ENCODE data around the gene IQCH. TPM values are rescaled to one million over a fixed set of nuclear protein-coding genes. Genes with fewer than 3 reads are reported as not detected.

The IQCH gene
- total and polyA plus RNA-seq, 4 donors, result 1.2 to 3.4 (median 2.0) TPM; not detected in 1

DNA sequence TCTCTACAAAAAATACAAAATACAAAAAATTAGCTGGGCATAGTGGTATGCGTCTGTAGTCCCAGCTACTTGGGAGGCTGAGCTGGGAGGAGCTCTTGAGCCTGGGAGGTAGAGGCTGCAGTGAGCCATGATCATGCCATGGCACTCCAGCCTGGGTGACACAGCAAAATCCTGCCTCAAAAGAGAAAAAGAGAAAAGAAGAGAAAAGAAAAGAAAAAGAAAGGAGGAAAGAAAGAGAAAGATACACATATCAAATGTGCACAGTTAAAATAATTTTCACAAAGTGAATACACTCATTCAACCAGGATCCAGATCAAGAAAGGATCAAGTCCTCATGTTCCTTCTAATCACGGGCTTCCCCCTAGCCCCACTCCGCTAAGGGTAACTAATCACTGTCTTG lies 260.5 kb downstream of the IQCH start:
- Histone ChIP-seq H3K9me3 (ENCODE audit: control insufficient read depth, low read length) (no peaks in the 10 kb centered on the region), H3K4me1 (ENCODE audit: control insufficient read depth in 1 of 2, insufficient read depth in 2 of 2, low read length in 2 of 2) (no peaks in the 10 kb centered on the region), H3K27me3 (ENCODE audit: control insufficient read depth in 1 of 2, insufficient read depth in 2 of 2, low read length in 1 of 2) (no peaks in the 10 kb centered on the region), H3K27ac (ENCODE audit: low read depth in 1 of 2, low read length in 2 of 2) (no peak overlapping the region), H3K36me3 (ENCODE audit: control insufficient read depth in 1 of 2, insufficient read depth in 2 of 2, low read length in 1 of 2) (peaks cover 3 to 5% of the 10 kb centered on the region in 2 donors), H3K4me3 (ENCODE audit: low read length in 2 of 2) (no peak overlapping the region)
- intact Hi-C loops (cut with DNase I), result no loop called here
- no peak for ATAC-seq (ENCODE audit: low FRiP score)
- no peak for DNase-seq
- 95 to 99% methylated on average over 3 of the region's 3 CpGs for WGBS, 2 donors

GRCh38 chr15:67515557-67515956 lies 261.0 kb downstream of the IQCH start:
- no peaks in the 10 kb centered on the region for H3K27me3 ChIP-seq (ENCODE audit: control insufficient read depth in 1 of 2, insufficient read depth in 2 of 2, low read length in 1 of 2)
- H3K36me3 ChIP-seq (ENCODE audit: control insufficient read depth in 1 of 2, insufficient read depth in 2 of 2, low read length in 1 of 2), result peaks cover 3 to 5% of the 10 kb centered on the region in 2 donors
- H3K4me3 ChIP-seq (ENCODE audit: low read length in 2 of 2), result no peak overlapping the region
- WGBS, 2 donors, result 98 to 100% methylated on average over 2 of the region's 2 CpGs
- DNase-seq (no peak), ATAC-seq (ENCODE audit: low FRiP score) (no peak)
- H3K27ac ChIP-seq (ENCODE audit: low read depth in 1 of 2, low read length in 2 of 2), result no peak overlapping the region
- no peaks in the 10 kb centered on the region for H3K9me3 ChIP-seq (ENCODE audit: control insufficient read depth, low read length)
- no peaks in the 10 kb centered on the region for H3K4me1 ChIP-seq (ENCODE audit: control insufficient read depth in 1 of 2, insufficient read depth in 2 of 2, low read length in 2 of 2)
- intact Hi-C loops (cut with DNase I), result no loop called here

GRCh38 chr15:67520321-67521028 lies 265.9 kb downstream of the IQCH start:
- Histone ChIP-seq H3K27me3 (ENCODE audit: control insufficient read depth in 1 of 2, insufficient read depth in 2 of 2, low read length in 1 of 2) (no peaks in the 10 kb centered on the region), H3K4me1 (ENCODE audit: control insufficient read depth in 1 of 2, insufficient read depth in 2 of 2, low read length in 2 of 2) (no peaks in the 10 kb centered on the region), H3K4me3 (ENCODE audit: low read length in 2 of 2) (peak overlapping the region; percentile 67 to 85), H3K36me3 (ENCODE audit: control insufficient read depth in 1 of 2, insufficient read depth in 2 of 2, low read length in 1 of 2) (no peaks in the 10 kb centered on the region), H3K27ac (ENCODE audit: low read depth in 1 of 2, low read length in 2 of 2) (peak overlapping the region in 1 of 2 donors; percentile 55), H3K9me3 (ENCODE audit: control insufficient read depth, low read length) (no peaks in the 10 kb centered on the region)
- intact Hi-C loops (cut with DNase I), result loop anchor here in 1 of 2 donors (10.0 kb wide), 1 partner anchor 314 kb away; no protein-coding TSS in a partner anchor
- WGBS, 2 donors, result 17 to 18% methylated on average over 24 of the region's 24 CpGs
- DNase-seq, result no peak
- ATAC-seq (ENCODE audit: low FRiP score), result no peak

DNA sequence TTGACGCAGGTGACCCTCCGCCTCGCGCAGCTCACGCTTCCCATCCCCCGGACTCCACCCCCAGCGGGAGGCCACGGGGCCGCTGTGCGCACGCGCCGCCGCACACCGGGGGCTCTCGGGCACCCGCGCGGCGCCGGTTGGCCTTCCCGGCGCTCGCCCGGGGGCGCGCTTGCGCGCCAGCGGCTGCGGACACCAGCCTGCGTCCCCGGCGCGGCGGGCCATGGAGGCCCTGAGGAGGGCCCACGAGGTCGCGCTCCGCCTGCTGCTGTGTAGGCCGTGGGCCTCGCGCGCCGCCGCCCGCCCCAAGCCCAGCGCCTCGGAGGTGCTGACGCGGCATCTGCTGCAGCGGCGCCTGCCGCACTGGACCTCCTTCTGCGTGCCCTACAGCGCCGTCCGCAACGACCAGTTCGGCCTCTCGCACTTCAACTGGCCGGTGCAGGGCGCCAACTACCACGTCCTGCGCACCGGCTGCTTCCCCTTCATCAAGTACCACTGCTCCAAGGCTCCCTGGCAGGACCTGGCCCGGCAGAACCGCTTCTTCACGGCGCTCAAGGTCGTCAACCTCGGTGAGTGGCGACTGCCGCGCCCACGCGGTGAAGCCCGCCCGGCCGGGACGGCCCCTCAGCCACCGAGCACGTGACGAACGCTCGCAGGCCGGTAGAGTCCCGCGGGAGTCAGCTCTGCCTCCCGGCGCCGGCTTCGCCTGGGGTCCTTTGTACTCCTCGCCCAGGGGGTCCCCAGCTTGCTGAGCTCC lies 266.6 kb downstream of the IQCH start, which contains the start of gene C15orf61:
C15orf61 (plus strand) TSS at position 103 of the 754 bp plus-strand sequence; CDS start at position 221, 118 bp downstream.
- Histone ChIP-seq H3K4me1 (ENCODE audit: control insufficient read depth in 1 of 2, insufficient read depth in 2 of 2, low read length in 2 of 2) (no peaks in the 10 kb centered on the region), H3K9me3 (ENCODE audit: control insufficient read depth, low read length) (no peaks in the 10 kb centered on the region), H3K4me3 (ENCODE audit: low read length in 2 of 2) (peak within 1 kb of the TSS; percentile 67 to 85), H3K27me3 (ENCODE audit: control insufficient read depth in 1 of 2, insufficient read depth in 2 of 2, low read length in 1 of 2) (no peaks in the 10 kb centered on the region), H3K36me3 (ENCODE audit: control insufficient read depth in 1 of 2, insufficient read depth in 2 of 2, low read length in 1 of 2) (no peaks in the 10 kb centered on the region), H3K27ac (ENCODE audit: low read depth in 1 of 2, low read length in 2 of 2) (peak within 1 kb of the TSS; percentile 46 to 81)
- DNase-seq (peak; percentile 89 to 93), ATAC-seq (ENCODE audit: low FRiP score) (peak; percentile 93)
- intact Hi-C loops (cut with DNase I), result loop anchor here in 1 of 2 donors (10.0 kb wide), 1 partner anchor 314 kb away; no protein-coding TSS in a partner anchor
- WGBS, 2 donors, result 0% methylated on average over 91 to 94 of the region's 94 CpGs

GRCh38 chr15:67521783-67522568 lies 267.4 kb downstream of the IQCH start:
- no peak for DNase-seq
- no peaks in the 10 kb centered on the region for H3K9me3 ChIP-seq (ENCODE audit: control insufficient read depth, low read length)
- H3K4me3 ChIP-seq (ENCODE audit: low read length in 2 of 2), result peak overlapping the region; percentile 67 to 85
- H3K4me1 ChIP-seq (ENCODE audit: control insufficient read depth in 1 of 2, insufficient read depth in 2 of 2, low read length in 2 of 2), result no peaks in the 10 kb centered on the region
- WGBS, 2 donors, result 0 to 1% methylated on average over 23 of the region's 23 CpGs
- peak overlapping the region; percentile 46 to 81 for H3K27ac ChIP-seq (ENCODE audit: low read depth in 1 of 2, low read length in 2 of 2)
- H3K27me3 ChIP-seq (ENCODE audit: control insufficient read depth in 1 of 2, insufficient read depth in 2 of 2, low read length in 1 of 2), result no peaks in the 10 kb centered on the region
- ATAC-seq (ENCODE audit: low FRiP score), result peak; percentile 62
- intact Hi-C loops (cut with DNase I), result loop anchor here in 1 of 2 donors (10.0 kb wide), 1 partner anchor 313 kb away; no protein-coding TSS in a partner anchor
- H3K36me3 ChIP-seq (ENCODE audit: control insufficient read depth in 1 of 2, insufficient read depth in 2 of 2, low read length in 1 of 2), result no peaks in the 10 kb centered on the region

- 87 to 97% methylated on average over 1 of the region's 1 CpG for WGBS, 2 donors
- no peak for ATAC-seq (ENCODE audit: low FRiP score)
- Histone ChIP-seq H3K4me3 (ENCODE audit: low read length in 2 of 2) (no peak overlapping the region), H3K36me3 (ENCODE audit: control insufficient read depth in 1 of 2, insufficient read depth in 2 of 2, low read length in 1 of 2) (no peaks in the 10 kb centered on the region), H3K9me3 (ENCODE audit: control insufficient read depth, low read length) (no peaks in the 10 kb centered on the region), H3K4me1 (ENCODE audit: control insufficient read depth in 1 of 2, insufficient read depth in 2 of 2, low read length in 2 of 2) (no peaks in the 10 kb centered on the region), H3K27ac (ENCODE audit: low read depth in 1 of 2, low read length in 2 of 2) (no peak overlapping the region), H3K27me3 (ENCODE audit: control insufficient read depth in 1 of 2, insufficient read depth in 2 of 2, low read length in 1 of 2) (no peaks in the 10 kb centered on the region)
- intact Hi-C loops (cut with DNase I), result loop anchor here in 1 of 2 donors (10.0 kb wide), 1 partner anchor 311 kb away; no protein-coding TSS in a partner anchor
- no peak for DNase-seq
Observed at GRCh38 chr15:67523330-67523729, 268.7 kb downstream of the IQCH start.

GRCh38 chr15:67524235-67524634 lies 269.6 kb downstream of the IQCH start:
- no peaks in the 10 kb centered on the region for H3K27me3 ChIP-seq (ENCODE audit: control insufficient read depth in 1 of 2, insufficient read depth in 2 of 2, low read length in 1 of 2)
- DNase-seq (no peak), ATAC-seq (ENCODE audit: low FRiP score) (no peak)
- intact Hi-C loops (cut with DNase I), result loop anchor here in 1 of 2 donors (10.0 kb wide), 1 partner anchor 311 kb away; no protein-coding TSS in a partner anchor
- no peaks in the 10 kb centered on the region for H3K4me1 ChIP-seq (ENCODE audit: control insufficient read depth in 1 of 2, insufficient read depth in 2 of 2, low read length in 2 of 2)
- no peak overlapping the region for H3K4me3 ChIP-seq (ENCODE audit: low read length in 2 of 2)
- H3K9me3 ChIP-seq (ENCODE audit: control insufficient read depth, low read length), result no peaks in the 10 kb centered on the region
- no peak overlapping the region for H3K27ac ChIP-seq (ENCODE audit: low read depth in 1 of 2, low read length in 2 of 2)
- no peaks in the 10 kb centered on the region for H3K36me3 ChIP-seq (ENCODE audit: control insufficient read depth in 1 of 2, insufficient read depth in 2 of 2, low read length in 1 of 2)

GRCh38 chr15:67528513-67528912 lies 273.9 kb downstream of the IQCH start:
- ATAC-seq (ENCODE audit: low FRiP score) (no peak), DNase-seq (no peak)
- no peak overlapping the region for H3K4me3 ChIP-seq (ENCODE audit: low read length in 2 of 2)
- H3K36me3 ChIP-seq (ENCODE audit: control insufficient read depth in 1 of 2, insufficient read depth in 2 of 2, low read length in 1 of 2), result no peaks in the 10 kb centered on the region
- intact Hi-C loops (cut with DNase I), result loop anchor here in 1 of 2 donors (10.0 kb wide), 1 partner anchor 306 kb away; no protein-coding TSS in a partner anchor
- H3K27ac ChIP-seq (ENCODE audit: low read depth in 1 of 2, low read length in 2 of 2), result no peak overlapping the region
- no peaks in the 10 kb centered on the region for H3K9me3 ChIP-seq (ENCODE audit: control insufficient read depth, low read length)
- no peaks in the 10 kb centered on the region for H3K4me1 ChIP-seq (ENCODE audit: control insufficient read depth in 1 of 2, insufficient read depth in 2 of 2, low read length in 2 of 2)
- H3K27me3 ChIP-seq (ENCODE audit: control insufficient read depth in 1 of 2, insufficient read depth in 2 of 2, low read length in 1 of 2), result no peaks in the 10 kb centered on the region
- 94 to 100% methylated on average over 3 of the region's 3 CpGs for WGBS, 2 donors
